Breast epithelium (tissue), 4 donors: Measurements from ENCODE around the gene RFWD3. TPM values are rescaled to one million over a fixed set of nuclear protein-coding genes. Genes with fewer than 3 reads are reported as not detected.

Experiments used
- DNase-seq, 2 donors: peaks; one replicate each; pipeline ENCODE4 v3.0.0-alpha.2; 2019; ENCODE audit warnings: low spot score in 2 of 2
- H3K27ac ChIP-seq, 2 donors: fragments of 200-600 bp; sonication (generic) in 1 of 2; one replicate each; pipeline ENCODE4 v1.5.1; 2016 to 2019; ENCODE audit warnings: mild to moderate bottlenecking in 1 of 2
- H3K27me3 ChIP-seq, 2 donors: fragments of 200-600 bp; sonication (generic) in 1 of 2; one replicate each; pipeline versions ENCODE4 v1.5.1 to v1.6.0; 2017 to 2019; ENCODE audit warnings: control low read depth in 1 of 2, mild to moderate bottlenecking in 1 of 2
- H3K36me3 ChIP-seq: fragments of 200-600 bp; one replicate; pipeline ENCODE4 v1.5.1; 2019
- H3K4me1 ChIP-seq, 2 donors: fragments of 200-600 bp; sonication (generic); one replicate each; pipeline ENCODE4 v1.5.1; 2016 to 2019; ENCODE audit warnings: control low read depth in 1 of 2
- H3K4me3 ChIP-seq, 3 donors: fragments of 200-600 bp; sonication (generic); 1 replicate in 2 of 3; 2 replicates in 1 of 3; pipeline ENCODE4 v1.5.1; 2016 to 2019; ENCODE audit warnings: mild to moderate bottlenecking in 3 of 3, moderate library complexity in 2 of 3
- H3K9me3 ChIP-seq, 2 donors: fragments of 200-600 bp; sonication (generic) in 1 of 2; one replicate each; pipeline ENCODE4 v1.5.1; 2016 to 2019; ENCODE audit warnings: control low read depth in 1 of 2
- CTCF ChIP-seq, 3 donors: fragments of 450-650 bp; IDR thresholded peaks; one replicate each; pipeline ENCODE4 v1.5.1; 2016 to 2017; ENCODE audit warnings: antibody characterized with exemption in 3 of 3, mild to moderate bottlenecking in 3 of 3, moderate library complexity in 3 of 3
- POLR2A ChIP-seq: fragments of 450-650 bp; IDR thresholded peaks from one replicate; pipeline ENCODE4 v1.6.1; 2016; ENCODE audit warnings: antibody characterized with exemption, mild to moderate bottlenecking, moderate library complexity
- POLR2AphosphoS5 ChIP-seq, 3 donors: sonication (generic); formaldehyde crosslinking; IDR thresholded peaks; one replicate each; pipeline ENCODE4 v1.6.1; 2017; ENCODE audit warnings: antibody characterized with exemption in 3 of 3
- intact Hi-C: fragments of 100-400 bp; cut with DNase I; formaldehyde crosslinking; loops from one replicate; pipeline ENCODE4 v1.15.1; 2023; ENCODE audit warnings: low total_unique reads
- total RNA-seq, 3 donors: library from RNA; depleted of rRNA; stranded (reverse); fragments of >200 nt; gene quantifications; one replicate each; pipeline ENCODE4 v1.1.0, GENCODE V29; 2016

RFWD3 gene
- total RNA-seq, 3 donors from 2014 or later: 11.0 to 23.6 (median 18.7) TPM

GRCh38 chr16:74649839-74650504 lies 16.7 kb downstream of the RFWD3 start:
- no peaks in the 10 kb centered on the region for H3K4me1 ChIP-seq
- no peak overlapping the region for H3K27ac ChIP-seq
- intact Hi-C loops: no loop called here
- H3K36me3 ChIP-seq: no peaks in the 10 kb centered on the region
- H3K27me3 ChIP-seq: no peaks in the 10 kb centered on the region
- H3K9me3 ChIP-seq: no peaks in the 10 kb centered on the region
- no peak overlapping the region for H3K4me3 ChIP-seq
- DNase-seq: no peak
- no peak for TF ChIP-seq POLR2AphosphoS5 (IDR thresholded peaks at IDR 0.05)
- no peak for TF ChIP-seq CTCF (IDR thresholded peaks at IDR 0.05)
- no peak for TF ChIP-seq POLR2A

- H3K4me1 ChIP-seq: no peaks in the 10 kb centered on the region
- TF ChIP-seq POLR2AphosphoS5 (IDR thresholded peaks at IDR 0.05): no peak
- TF ChIP-seq CTCF (IDR thresholded peaks at IDR 0.05): no peak
- TF ChIP-seq POLR2A: no peak
- no peak overlapping the region for H3K27ac ChIP-seq
- no peaks in the 10 kb centered on the region for H3K36me3 ChIP-seq
- no peaks in the 10 kb centered on the region for H3K27me3 ChIP-seq
- no peak for DNase-seq
- no peak overlapping the region for H3K4me3 ChIP-seq
- intact Hi-C loops: no loop called here
- no peaks in the 10 kb centered on the region for H3K9me3 ChIP-seq
Observed at GRCh38 chr16:74641969-74642368, 24.7 kb downstream of the RFWD3 start.

GRCh38 chr16:74637742-74638453 lies 28.8 kb downstream of the RFWD3 start:
- intact Hi-C loops: no loop called here
- Histone ChIP-seq H3K4me3 (no peak overlapping the region), H3K4me1 (no peaks in the 10 kb centered on the region), H3K27ac (no peak overlapping the region), H3K9me3 (no peaks in the 10 kb centered on the region), H3K27me3 (no peaks in the 10 kb centered on the region), H3K36me3 (no peaks in the 10 kb centered on the region)
- TF ChIP-seq POLR2AphosphoS5 (IDR thresholded peaks at IDR 0.05): no peak
- no peak for DNase-seq

- DNase-seq: no peak
- Histone ChIP-seq H3K36me3 (no peaks in the 10 kb centered on the region), H3K4me3 (no peak overlapping the region), H3K27me3 (no peaks in the 10 kb centered on the region), H3K9me3 (no peaks in the 10 kb centered on the region), H3K27ac (no peak overlapping the region), H3K4me1 (no peaks in the 10 kb centered on the region)
- TF ChIP-seq POLR2AphosphoS5 (IDR thresholded peaks at IDR 0.05) (no peak), POLR2A (no peak)
- intact Hi-C loops: no loop called here
Observed at GRCh38 chr16:74635303-74635702, 31.4 kb downstream of the RFWD3 start.

GRCh38 chr16:74633686-74634085 lies 33.0 kb downstream of the RFWD3 start:
- TF ChIP-seq CTCF (IDR thresholded peaks at IDR 0.05) (no peak), POLR2AphosphoS5 (IDR thresholded peaks at IDR 0.05) (no peak), POLR2A (no peak)
- Histone ChIP-seq H3K27ac (no peak overlapping the region), H3K9me3 (no peaks in the 10 kb centered on the region), H3K27me3 (no peaks in the 10 kb centered on the region), H3K4me1 (no peaks in the 10 kb centered on the region), H3K4me3 (no peak overlapping the region), H3K36me3 (no peaks in the 10 kb centered on the region)
- intact Hi-C loops: no loop called here
- DNase-seq: no peak

GRCh38 chr16:74627506-74628220 lies 39.0 kb downstream of the RFWD3 start:
- H3K36me3 ChIP-seq: no peaks in the 10 kb centered on the region
- H3K9me3 ChIP-seq: no peaks in the 10 kb centered on the region
- H3K27me3 ChIP-seq: no peaks in the 10 kb centered on the region
- H3K27ac ChIP-seq: peak overlapping the region in 1 of 2 donors; percentile 41
- TF ChIP-seq POLR2A (no peak), CTCF (IDR thresholded peaks at IDR 0.05) (no peak), POLR2AphosphoS5 (IDR thresholded peaks at IDR 0.05) (no peak)
- no peak for DNase-seq
- H3K4me3 ChIP-seq: no peak overlapping the region
- no peaks in the 10 kb centered on the region for H3K4me1 ChIP-seq
- intact Hi-C loops: no loop called here
